Pons (tissue), 1 donor: Measurements from ENCODE around the gene CD163L1.
"Not testable (repeated sequence)": the region's sequence is repeated elsewhere in the genome, so short reads cannot be mapped to it uniquely, and the experiment has no call there.

Source experiments
- DNase-seq: peaks from one replicate; pipeline ENCODE4 v3.0.0-alpha.2; 2016; ENCODE audit warnings: low spot score

The CD163L1 gene

DNA sequence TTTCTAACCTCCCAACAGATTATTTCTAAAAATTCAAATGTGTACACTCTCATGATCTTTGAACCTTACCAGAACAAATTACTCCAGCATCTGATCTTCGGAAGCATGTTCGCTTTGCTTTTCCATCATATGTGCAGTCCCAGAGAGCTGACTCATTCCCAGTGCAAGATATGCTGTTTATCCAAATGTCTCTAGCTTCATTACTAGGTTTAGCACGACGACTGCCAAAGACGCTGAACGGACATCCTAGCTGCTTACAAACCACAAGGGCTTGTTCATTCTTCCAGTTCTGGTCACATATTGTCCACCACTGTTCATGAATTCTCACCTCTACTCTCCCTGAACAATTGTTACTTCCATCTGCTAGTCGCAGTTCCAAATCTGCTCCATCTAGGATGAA is 40.5 kb downstream of the CD163L1 start:
- DNase-seq, result no peak

DNA sequence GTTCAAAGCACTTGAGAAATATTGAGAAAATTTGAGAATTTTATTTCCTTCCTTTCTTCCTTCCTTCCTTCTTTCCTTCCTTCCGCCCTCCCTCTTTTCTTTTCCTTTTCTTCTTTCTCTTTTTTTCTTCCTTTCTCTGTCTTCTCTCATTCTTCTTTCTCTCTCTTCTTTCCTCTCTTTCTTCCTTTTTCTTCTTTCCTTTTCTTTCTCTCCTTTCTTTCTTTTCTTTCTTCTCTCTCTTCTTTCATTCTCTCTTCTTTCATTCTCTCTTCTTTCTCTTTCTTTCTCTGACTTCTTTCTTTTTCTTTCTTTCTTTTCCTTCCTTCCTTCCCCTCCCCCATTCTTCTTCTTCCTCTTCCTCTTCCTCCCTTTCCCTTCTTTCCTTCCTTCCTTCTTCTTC is 44.9 kb downstream of the CD163L1 start:
- no peak for DNase-seq

DNA sequence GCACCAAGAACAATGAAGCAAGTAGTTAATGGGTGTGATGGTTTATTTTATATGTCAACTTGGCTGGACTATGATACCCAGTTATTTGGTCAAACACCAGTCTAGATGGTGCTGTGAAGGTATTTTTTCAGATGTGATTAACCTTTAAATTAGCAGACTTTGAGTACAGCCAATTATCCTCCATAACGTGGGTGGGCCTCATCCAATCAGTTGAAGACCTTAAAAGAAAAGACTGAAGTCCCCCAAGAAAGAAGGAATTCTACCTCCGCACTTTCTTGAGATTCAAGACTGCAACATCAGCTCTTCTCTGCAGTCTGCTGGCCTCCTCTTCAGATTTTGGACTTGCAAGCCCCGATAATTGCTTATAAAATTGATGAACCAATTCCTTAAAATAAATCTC is 47.5 kb downstream of the CD163L1 start:
- DNase-seq, result no peak

GRCh38 chr12:7395950-7396349 is 48.0 kb downstream of the CD163L1 start:
- no peak for DNase-seq

DNA sequence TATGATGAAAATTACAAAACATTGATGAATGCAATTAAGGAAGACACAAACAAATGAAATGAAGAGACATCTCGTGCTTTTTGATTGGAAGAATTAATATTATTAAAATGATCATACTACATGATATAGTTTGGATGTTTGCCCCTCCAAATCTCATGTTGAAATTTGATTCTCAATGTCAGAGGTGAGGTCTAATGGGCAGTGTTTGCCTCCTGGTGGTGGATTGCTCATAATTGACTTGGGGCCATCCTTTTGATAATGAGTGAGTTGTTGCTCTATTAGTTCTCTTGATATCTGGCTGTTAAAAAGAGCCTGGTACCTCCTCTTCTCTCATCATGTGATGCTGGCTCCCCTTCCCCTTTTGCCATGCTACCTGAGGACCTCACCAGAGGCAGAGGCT is 56.7 kb downstream of the CD163L1 start:
- DNase-seq, result no peak

DNA sequence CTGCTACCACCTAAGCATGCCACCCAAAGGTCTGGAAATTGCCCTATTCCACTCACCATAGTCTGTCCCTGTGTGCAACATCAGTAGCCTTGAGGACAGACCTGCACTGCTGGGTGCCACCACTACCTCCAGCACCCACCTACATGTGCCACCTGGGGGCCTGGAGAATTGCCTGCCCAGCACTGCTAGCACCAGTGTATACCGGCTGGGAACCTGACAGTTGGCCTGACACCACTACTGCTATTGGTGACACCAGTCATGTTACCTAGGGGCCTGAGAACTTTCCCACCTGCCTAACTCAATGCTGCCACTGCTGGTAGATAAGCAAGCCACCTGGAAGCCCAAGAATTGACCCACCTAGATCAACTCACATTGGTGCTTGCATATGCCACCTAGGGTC is 60.8 kb downstream of the CD163L1 start:
- DNase-seq, result no peak

DNA sequence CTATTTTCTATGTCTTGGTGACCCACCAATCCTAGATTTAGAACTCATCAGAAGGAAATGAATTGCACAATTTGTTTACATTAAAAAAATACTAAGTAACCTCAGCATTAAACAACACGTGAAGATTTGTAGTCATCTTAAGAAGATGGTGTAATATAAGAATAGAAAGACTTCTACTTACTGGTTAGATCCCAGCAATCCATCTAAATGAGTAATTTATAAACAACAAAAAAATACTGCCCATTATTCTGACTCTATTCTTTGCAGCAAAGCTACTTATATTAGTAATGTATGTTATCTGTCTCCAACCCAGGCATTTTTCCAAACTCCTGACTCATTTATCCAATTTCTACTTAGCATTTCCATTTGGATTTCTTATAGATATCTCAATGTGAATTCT is 67.8 kb downstream of the CD163L1 start:
- no peak for DNase-seq

DNA sequence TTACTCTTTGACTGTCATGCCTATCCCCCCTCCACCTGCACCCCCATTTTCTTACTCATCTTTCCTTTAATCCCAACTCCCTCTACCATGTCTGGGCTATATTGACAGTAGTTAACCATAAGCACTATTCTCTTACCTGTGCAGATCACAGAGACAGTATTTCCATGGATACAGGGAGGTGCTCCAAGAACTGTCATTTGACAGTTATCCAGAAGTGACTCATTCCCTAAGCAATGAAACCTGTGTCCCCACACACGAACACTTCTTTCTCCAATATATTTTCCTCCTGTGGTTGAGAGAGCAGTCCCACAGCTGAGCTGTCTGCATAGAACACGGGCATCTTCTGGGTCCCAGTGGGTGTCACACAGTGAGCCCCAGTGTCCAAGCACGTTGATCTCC is 68.8 kb downstream of the CD163L1 start:
- no peak for DNase-seq

- peak; percentile 12 for DNase-seq
These were observed 69.4 kb downstream of the CD163L1 start for GRCh38 chr12:7374423-7375144.

- no peak for DNase-seq
These were observed 70.7 kb downstream of the CD163L1 start for GRCh38 chr12:7373226-7373625.

GRCh38 chr12:7369274-7369729 is 74.7 kb downstream of the CD163L1 start:
- no peak for DNase-seq

DNA sequence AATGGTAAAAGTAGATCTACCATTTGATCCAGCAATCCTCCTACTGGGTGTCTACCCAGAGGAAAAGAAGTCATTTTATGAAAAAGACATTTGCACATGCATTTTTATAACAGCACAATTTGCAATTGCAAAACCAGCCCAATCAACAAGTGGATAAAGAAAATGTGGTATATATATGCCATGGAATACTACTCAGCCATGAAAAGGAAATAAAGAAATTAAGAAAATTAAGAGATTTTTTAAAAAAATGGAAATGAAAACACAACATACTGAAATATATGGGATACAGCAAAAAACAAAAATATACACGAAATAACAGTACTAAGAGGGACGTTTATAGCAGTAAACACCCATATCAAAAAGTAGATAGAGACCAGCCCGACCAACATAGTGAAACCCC is 81.2 kb downstream of the CD163L1 start:
- DNase-seq, result no peak

DNA sequence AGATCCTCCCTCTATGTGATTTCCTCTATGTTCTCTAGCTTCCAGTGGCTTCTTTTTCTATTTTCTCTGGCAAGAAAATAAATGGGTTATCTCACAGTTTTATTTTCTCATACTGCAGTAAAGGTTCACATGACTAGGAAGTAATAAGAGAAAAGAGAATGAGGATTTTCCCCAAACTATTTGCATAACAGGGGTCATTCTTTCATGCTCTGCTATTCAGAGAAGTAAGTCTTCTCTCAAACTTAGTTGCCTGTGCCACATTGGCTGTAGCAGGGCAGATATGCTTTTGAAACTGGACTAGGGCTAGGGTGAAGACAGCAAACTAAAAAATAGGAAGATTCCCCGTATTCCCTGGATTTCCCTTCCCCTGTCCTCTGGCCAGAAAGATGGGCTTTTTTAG is 82.7 kb downstream of the CD163L1 start:
- no peak for DNase-seq

- no peak for DNase-seq
These were observed 89.4 kb downstream of the CD163L1 start for GRCh38 chr12:7354529-7354928.

DNA sequence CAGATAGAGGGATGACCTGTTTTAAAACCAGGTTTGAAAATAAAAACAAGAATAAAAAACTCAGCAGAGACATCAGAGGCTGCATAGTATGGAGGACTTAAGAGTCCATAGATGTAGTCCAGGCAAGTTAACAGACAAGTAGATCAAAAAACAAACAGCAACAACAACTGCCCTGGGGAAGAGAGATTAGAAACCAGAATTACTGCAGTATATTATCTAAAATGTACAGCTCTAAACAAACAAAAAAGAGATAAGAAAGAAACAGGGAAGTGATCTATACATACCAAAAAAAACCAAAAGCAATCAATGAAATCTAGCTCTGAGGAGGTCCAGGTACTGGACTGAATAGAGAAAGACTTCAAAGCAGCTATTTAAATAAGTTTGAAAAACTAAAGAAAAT is 91.3 kb downstream of the CD163L1 start:
- no peak for DNase-seq

GRCh38 chr12:7351177-7351576 is 92.8 kb downstream of the CD163L1 start:
- DNase-seq, result no peak

GRCh38 chr12:7349418-7349817 is 94.5 kb downstream of the CD163L1 start:
- no peak for DNase-seq

- no peak for DNase-seq
These were observed 97.3 kb downstream of the CD163L1 start for GRCh38 chr12:7346551-7347225.

GRCh38 chr12:7344833-7345606 is 98.9 kb downstream of the CD163L1 start:
- DNase-seq, result peak; percentile 17

- DNase-seq, result no peak
These were observed 104.3 kb downstream of the CD163L1 start for GRCh38 chr12:7339675-7340074.

- DNase-seq, result not testable (repeated sequence)
These were observed 106.2 kb downstream of the CD163L1 start for GRCh38 chr12:7337790-7338189.

GRCh38 chr12:7327918-7328317 is 116.0 kb downstream of the CD163L1 start:
- DNase-seq, result no peak

- DNase-seq, result no peak
These were observed 119.8 kb downstream of the CD163L1 start for GRCh38 chr12:7324176-7324575.
